ENCODE measurements around the gene ARHGAP25.

ARHGAP25 gene, protein sequence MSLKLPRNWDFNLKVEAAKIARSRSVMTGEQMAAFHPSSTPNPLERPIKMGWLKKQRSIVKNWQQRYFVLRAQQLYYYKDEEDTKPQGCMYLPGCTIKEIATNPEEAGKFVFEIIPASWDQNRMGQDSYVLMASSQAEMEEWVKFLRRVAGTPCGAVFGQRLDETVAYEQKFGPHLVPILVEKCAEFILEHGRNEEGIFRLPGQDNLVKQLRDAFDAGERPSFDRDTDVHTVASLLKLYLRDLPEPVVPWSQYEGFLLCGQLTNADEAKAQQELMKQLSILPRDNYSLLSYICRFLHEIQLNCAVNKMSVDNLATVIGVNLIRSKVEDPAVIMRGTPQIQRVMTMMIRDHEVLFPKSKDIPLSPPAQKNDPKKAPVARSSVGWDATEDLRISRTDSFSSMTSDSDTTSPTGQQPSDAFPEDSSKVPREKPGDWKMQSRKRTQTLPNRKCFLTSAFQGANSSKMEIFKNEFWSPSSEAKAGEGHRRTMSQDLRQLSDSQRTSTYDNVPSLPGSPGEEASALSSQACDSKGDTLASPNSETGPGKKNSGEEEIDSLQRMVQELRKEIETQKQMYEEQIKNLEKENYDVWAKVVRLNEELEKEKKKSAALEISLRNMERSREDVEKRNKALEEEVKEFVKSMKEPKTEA

DNA sequence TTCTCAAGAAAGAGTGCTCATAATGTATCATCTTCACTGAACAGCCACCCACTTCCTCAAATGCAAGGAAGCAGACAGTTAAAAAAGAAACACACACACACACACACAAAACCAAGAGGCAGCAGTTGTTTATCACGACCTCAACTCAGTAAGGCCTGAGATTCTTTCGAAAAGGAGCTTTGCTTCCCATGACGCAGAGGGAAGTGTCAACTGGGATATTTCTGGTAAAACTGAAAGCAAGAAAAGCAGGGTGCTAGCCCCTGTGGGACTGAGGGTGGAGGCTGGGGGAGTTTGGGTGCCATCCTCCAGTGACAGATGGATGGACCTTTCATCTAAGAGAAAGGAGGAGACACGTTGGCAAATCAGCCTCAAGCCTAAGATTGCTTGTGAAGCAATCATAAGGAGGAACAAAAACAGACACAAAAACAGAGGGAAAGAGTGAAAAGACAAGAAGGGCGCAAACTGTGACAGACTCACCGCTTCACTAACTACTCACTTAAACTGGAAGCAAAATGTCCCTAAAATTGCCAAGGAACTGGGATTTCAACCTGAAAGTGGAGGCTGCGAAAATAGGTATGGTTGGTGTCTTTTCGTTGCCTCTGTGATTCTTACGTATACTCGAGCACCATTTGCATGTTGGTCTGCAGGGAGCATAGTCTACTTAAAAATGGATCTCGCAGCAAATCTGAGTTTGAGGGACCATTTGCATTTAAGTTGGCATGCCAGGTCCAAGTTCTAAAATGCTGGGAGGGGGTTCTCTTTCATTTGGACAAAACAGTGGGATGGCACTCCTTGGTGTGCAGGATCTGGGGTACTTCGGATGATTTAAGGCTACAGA, at the start of gene ARHGAP25:
TSS of gene ARHGAP25 (plus strand) at position 124 of the 838 bp plus-strand sequence. CDS start at position 513, 389 bp downstream.
- Histone ChIP-seq H3K9ac (ENCODE audit: low read depth, low read length) (no peak within 1 kb of the TSS), H3K4me1 (ENCODE audit: insufficient read depth, low read length) (0 out of 2 replicates have a peak, but pooled peaks cover 6% of the 10 kb centered on the region), H3K36me3 (ENCODE audit: insufficient read depth, low read length) (no peaks in the 10 kb centered on the region), H3K9me3 (ENCODE audit: control insufficient read depth, insufficient read depth, low read length) (no peaks in the 10 kb centered on the region)

DNA sequence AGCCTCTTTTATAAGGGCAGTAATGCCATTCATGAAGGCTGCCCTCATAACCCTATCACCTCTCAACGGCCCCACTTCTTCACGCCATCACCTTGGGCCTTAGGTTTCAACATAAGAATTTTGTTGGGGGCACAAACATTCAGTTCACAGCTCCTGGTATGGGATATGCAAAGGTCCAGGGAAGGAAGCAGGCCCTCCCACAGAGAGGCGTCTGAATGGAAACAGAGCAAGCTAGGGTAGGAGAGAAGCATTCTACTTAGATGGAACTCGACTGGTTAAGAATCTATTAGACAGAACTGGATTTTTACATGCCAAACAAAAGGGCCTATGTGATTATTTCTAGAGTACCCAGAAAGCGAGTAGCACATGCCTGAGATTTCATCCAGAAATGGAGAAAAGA, 48.4 kb upstream of the ARHGAP25 start:
- no peaks in the 10 kb centered on the region; the same call in 1 of the 2 replicates for H3K9me3 ChIP-seq (ENCODE audit: control insufficient read depth, insufficient read depth, low read length)
- no peak overlapping the region for H3K9ac ChIP-seq (ENCODE audit: low read depth, low read length)
- H3K36me3 ChIP-seq (ENCODE audit: insufficient read depth, low read length), result peaks cover 6% of the 10 kb centered on the region
- peaks cover 20% of the 10 kb centered on the region for H3K4me1 ChIP-seq (ENCODE audit: insufficient read depth, low read length)

DNA sequence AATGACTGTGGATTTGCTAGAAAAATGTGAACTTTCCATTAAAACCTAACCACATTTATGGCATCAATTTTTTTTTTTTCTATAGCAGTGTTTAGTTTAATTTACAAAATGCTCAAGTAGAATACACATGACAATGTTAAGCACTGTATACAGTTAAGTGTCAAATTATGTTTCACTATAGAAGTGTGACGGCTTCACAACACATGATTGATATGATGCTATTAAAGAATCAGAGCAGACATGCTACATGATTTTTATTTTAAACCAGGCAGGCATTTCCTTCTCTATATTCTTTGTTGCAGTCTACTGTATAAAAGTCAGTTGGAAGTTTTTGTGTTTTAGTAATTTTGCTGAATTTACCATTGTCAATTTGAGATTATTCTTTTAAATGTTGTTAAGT, 47.6 kb upstream of the ARHGAP25 start:
- Histone ChIP-seq H3K9ac (ENCODE audit: low read depth, low read length) (no peak overlapping the region), H3K4me1 (ENCODE audit: insufficient read depth, low read length) (peaks cover 20% of the 10 kb centered on the region), H3K36me3 (ENCODE audit: insufficient read depth, low read length) (no peaks in the 10 kb centered on the region), H3K9me3 (ENCODE audit: control insufficient read depth, insufficient read depth, low read length) (no peaks in the 10 kb centered on the region; the same call in 1 of the 2 replicates)

DNA sequence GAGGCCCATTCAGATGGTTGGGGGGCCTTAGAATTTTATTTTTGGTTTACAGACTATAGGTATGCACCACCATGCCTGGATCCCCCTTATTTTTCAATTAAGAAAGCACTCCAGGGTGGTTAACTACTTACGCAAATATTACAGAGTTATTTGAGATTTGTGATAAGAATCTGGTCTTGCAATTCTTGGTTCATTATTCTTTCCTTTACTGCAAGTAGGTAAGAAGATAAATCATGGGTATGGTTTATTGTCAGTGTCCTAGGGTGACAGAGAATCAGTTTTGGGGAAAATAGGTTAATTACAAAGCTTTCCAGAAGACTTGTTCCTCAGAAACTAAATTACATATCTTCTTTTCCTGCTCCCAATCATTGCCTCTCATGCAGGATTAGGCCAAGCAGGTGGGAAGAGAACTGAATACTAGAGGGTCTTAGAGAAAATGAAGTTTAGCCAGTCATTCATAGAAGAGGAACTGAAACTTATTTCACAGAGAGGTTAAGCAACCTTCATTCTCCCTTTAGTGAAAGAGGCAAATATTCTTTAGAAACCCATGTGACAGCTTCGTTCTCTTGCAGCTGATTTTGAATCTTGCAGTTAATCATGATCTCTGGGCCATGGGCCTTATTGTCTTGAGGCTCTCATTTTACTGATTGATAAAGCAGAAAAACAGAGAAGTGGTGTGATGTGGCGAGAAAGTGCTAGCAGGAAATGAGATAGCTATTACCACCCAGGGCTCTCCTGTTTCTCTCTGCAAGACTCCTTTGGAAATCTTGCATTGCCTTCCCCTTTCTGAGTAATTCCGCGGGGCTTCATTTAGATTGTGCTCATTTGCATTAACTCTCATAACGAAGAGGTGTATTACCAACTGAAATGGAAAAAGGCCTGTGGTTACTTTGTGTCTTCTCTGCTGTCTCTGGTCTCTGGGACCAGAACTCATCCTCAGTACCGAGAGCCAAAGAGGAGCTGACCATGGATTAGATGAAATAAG, 44.8 kb upstream of the ARHGAP25 start:
- H3K36me3 ChIP-seq (ENCODE audit: insufficient read depth, low read length), result no peaks in the 10 kb centered on the region
- peaks cover 20% of the 10 kb centered on the region for H3K4me1 ChIP-seq (ENCODE audit: insufficient read depth, low read length)
- H3K9ac ChIP-seq (ENCODE audit: low read depth, low read length), result no peak overlapping the region
- no peaks in the 10 kb centered on the region; the same call in 1 of the 2 replicates for H3K9me3 ChIP-seq (ENCODE audit: control insufficient read depth, insufficient read depth, low read length)

DNA sequence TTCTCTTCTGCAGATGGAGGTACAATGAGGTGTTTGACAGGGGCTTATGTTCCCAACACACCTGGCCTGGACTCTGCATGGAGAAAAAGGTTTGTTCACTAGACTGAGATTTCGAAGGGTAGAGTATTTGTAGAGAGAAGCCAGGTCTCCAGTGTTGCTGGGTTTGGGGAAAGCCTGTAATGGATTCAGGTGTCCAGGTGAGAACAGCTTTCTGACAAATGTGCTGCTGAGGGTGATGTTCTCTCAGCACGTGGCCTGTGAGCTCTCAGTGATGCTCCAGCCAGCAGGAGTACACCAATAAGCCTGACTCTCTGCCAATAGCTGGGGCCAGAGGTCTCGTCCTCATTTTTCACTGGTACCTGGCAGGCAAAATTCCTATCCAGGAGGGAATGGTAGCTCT, 43.8 kb upstream of the ARHGAP25 start:
- Histone ChIP-seq H3K9ac (ENCODE audit: low read depth, low read length) (no peak overlapping the region), H3K36me3 (ENCODE audit: insufficient read depth, low read length) (no peaks in the 10 kb centered on the region), H3K9me3 (ENCODE audit: control insufficient read depth, insufficient read depth, low read length) (no peaks in the 10 kb centered on the region; the same call in 1 of the 2 replicates), H3K4me1 (ENCODE audit: insufficient read depth, low read length) (peaks cover 18% of the 10 kb centered on the region)

DNA sequence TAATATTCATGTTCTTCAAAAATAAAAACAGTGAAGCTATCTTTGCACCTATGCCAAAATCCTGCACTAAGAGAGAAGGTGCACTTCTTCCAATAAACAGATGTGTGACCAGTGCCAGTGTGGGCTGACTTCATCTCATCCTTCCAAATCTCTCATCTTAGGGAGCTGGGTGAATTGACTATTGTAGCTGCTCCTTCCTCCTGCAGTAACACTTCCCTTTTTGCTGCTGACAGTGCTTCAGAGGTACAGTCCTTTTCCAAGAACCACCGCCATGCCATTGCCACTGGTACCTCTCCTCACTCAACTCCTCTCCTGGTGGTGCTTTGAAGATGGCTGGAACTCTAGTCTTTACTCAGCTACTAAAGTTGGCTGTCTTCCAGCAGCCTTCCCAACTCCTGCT, 42.1 kb upstream of the ARHGAP25 start:
- Histone ChIP-seq H3K9ac (ENCODE audit: low read depth, low read length) (no peak overlapping the region), H3K9me3 (ENCODE audit: control insufficient read depth, insufficient read depth, low read length) (peaks cover 6% of the 10 kb centered on the region), H3K4me1 (ENCODE audit: insufficient read depth, low read length) (peaks cover 12% of the 10 kb centered on the region; the same call in 1 of the 2 replicates)

DNA sequence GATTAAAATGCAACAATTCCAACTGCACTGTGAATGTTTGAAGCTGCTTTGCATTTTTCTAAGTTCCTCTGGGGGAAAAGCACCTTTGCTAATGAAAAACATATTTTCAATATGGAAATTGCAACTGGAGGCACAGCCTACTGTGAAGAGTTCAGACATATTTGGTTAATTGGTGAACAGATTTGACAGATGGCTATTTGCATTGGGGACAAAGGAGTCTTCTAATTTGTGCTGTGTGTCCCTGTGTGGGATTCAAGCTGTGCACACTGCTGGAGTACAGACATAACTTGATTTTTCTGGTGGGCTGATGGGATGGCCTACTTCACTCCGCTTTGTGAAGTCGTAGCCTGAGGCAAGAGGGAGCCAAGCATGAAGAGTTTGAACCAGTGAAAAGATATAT, 40.7 kb upstream of the ARHGAP25 start:
- Histone ChIP-seq H3K4me1 (ENCODE audit: insufficient read depth, low read length) (peaks cover 12% of the 10 kb centered on the region; the same call in 1 of the 2 replicates), H3K9ac (ENCODE audit: low read depth, low read length) (no peak overlapping the region), H3K9me3 (ENCODE audit: control insufficient read depth, insufficient read depth, low read length) (peaks cover 6% of the 10 kb centered on the region; the same call in 1 of the 2 replicates)

More for the DNA sequence above, 42.1 kb upstream of the ARHGAP25 start:
- no peaks in the 10 kb centered on the region for H3K36me3 ChIP-seq (ENCODE audit: insufficient read depth, low read length)

DNA sequence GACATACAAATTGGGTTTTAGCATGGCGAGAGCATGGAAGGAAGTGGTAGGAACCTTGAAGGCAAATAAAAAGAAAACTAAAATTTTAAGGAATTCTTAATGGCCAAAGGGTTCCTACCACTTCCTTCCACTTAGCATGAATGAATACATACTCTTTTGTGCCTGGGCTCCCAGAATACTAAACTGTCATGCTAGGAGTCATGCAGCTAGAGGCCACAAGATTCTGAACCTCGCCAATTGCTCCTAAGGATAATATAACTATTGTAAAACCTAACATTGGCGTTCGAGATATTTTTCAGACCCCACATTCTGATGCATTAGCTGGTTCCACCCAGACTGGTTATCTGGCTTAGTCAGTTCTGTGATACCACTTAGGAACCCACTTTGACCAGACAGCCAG, 38.6 kb upstream of the ARHGAP25 start:
- Histone ChIP-seq H3K4me1 (ENCODE audit: insufficient read depth, low read length) (no peaks in the 10 kb centered on the region), H3K36me3 (ENCODE audit: insufficient read depth, low read length) (no peaks in the 10 kb centered on the region), H3K9me3 (ENCODE audit: control insufficient read depth, insufficient read depth, low read length) (peaks cover 6% of the 10 kb centered on the region; the same call in 1 of the 2 replicates), H3K9ac (ENCODE audit: low read depth, low read length) (no peak overlapping the region)

More for the DNA sequence above, 40.7 kb upstream of the ARHGAP25 start:
- H3K36me3 ChIP-seq (ENCODE audit: insufficient read depth, low read length), result no peaks in the 10 kb centered on the region

DNA sequence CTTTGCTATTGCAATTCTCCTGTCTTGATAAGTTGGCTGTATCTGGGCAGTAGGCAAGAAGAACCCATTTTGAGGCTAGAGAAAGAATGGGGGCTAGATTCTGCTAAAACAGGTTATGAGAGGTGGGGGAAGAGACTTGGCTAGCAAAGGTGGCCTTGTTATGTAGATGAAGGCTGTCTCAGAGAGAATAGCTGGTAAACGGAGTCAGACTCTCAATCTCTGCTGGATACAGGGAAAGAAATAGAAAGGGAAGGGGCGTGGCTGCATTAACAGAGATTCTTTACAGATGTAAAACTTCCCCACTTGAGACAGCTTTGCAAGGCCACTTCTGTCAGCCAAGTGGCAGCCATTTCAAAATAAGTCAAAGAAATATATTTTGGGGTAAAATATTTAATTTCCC, 38.1 kb upstream of the ARHGAP25 start:
- Histone ChIP-seq H3K9me3 (ENCODE audit: control insufficient read depth, insufficient read depth, low read length) (peaks cover 6% of the 10 kb centered on the region; the same call in 1 of the 2 replicates), H3K4me1 (ENCODE audit: insufficient read depth, low read length) (no peaks in the 10 kb centered on the region), H3K9ac (ENCODE audit: low read depth, low read length) (no peak overlapping the region), H3K36me3 (ENCODE audit: insufficient read depth, low read length) (no peaks in the 10 kb centered on the region)

DNA sequence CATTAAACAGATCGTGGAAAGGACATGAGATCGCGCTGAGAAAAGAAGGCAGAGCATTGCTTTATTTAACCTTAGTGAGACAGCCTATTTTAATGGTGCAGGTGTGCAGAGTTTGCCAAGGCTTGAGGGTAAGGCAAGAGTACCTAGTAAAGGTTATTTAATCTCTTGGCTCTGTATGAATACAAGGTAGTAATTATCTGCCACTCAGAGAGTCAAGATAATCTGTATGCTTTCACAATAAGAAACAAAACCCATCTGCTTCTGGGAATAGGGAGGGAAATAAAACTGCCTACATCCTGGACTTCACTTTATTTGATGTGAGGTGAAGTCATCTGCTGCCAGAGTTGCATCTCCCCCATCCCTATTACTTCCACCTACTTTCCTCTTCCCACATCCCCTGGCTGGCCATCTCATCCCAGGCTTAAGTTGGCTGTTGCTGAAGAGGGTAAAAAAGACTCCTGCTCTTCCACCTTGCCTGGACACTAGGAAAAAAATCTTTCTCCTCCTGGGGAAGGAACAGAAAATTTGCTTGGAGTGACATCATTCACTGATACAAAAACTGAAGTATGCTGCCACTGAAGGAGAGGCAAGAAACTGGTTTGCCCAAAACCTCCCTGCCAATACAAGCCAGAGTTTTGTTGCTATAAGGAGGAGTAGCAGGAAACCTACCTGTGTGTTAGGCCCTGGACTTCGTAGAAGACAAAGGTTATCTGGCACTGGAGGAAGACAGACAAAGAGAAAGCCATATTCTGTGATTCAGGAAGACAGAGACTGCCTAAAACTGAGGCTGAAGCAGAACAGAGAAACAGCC, 35.8 kb upstream of the ARHGAP25 start:
- Histone ChIP-seq H3K9me3 (ENCODE audit: control insufficient read depth, insufficient read depth, low read length) (peaks cover 6% of the 10 kb centered on the region; the same call in 1 of the 2 replicates), H3K4me1 (ENCODE audit: insufficient read depth, low read length) (no peaks in the 10 kb centered on the region), H3K9ac (ENCODE audit: low read depth, low read length) (no peak overlapping the region), H3K36me3 (ENCODE audit: insufficient read depth, low read length) (no peaks in the 10 kb centered on the region)

DNA sequence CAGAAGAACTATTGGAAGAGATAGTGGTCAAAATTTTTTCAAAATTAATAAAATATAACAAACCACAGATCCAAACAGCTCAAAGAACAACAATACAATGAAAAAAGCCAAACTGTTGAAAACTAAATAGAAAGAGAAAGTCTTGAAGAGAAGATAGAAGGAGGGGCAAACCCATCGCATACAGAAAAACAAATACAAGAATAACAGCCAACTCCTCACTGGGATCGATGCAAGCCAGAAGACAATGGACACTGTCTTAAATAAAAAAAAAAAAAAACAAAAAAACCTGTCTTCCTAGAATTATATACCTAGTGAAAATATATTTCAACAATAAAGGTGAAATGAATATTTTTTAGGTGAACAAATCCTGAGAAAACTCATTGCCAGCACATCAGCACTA, 34.1 kb upstream of the ARHGAP25 start:
- Histone ChIP-seq H3K36me3 (ENCODE audit: insufficient read depth, low read length) (no peaks in the 10 kb centered on the region), H3K9me3 (ENCODE audit: control insufficient read depth, insufficient read depth, low read length) (peaks cover 6% of the 10 kb centered on the region; the same call in 1 of the 2 replicates), H3K9ac (ENCODE audit: low read depth, low read length) (no peak overlapping the region), H3K4me1 (ENCODE audit: insufficient read depth, low read length) (no peaks in the 10 kb centered on the region)

DNA sequence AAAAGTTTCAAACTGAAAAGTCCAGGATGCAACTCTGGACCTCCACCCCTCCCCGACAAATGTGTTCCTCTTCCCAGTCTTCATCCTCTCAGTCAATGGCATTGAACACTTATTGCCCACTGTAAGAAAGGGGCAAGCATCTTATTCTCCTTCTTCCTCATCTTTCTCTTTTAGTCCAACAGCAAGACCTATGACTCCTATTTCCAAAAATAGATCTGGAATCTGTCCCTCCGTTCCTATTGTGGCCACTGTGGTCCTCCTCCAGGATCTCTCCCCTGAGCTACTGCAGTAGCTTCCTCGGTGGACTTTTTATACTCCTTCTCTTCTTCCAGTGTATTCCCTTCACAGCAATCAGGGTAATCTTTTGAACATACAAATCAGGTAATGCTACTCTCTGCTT, 28.0 kb upstream of the ARHGAP25 start:
- H3K9ac ChIP-seq (ENCODE audit: low read depth, low read length), result no peak overlapping the region
- no peaks in the 10 kb centered on the region for H3K36me3 ChIP-seq (ENCODE audit: insufficient read depth, low read length)
- no peaks in the 10 kb centered on the region; the same call in 1 of the 2 replicates for H3K4me1 ChIP-seq (ENCODE audit: insufficient read depth, low read length)

More for the DNA sequence above, 28.0 kb upstream of the ARHGAP25 start:
- no peaks in the 10 kb centered on the region for H3K9me3 ChIP-seq (ENCODE audit: control insufficient read depth, insufficient read depth, low read length)

Data from ES-I3 (cell line).